ENCODE data around the gene CCAR1. TPM values are rescaled to one million over a fixed set of nuclear protein-coding genes. Genes with fewer than 3 reads are reported as not detected.
A peak's percentile ranks its signal among the peaks of the same experiment; 100 is the strongest.

The CCAR1 gene
- total RNA-seq, 1 experiment from 2014 or later, result 84.4 TPM

- TF ChIP-seq REST (IDR thresholded peaks at IDR 0.05; ENCODE audit: low read depth) (no peak), SRF (IDR thresholded peaks at IDR 0.05; ENCODE audit: low read depth) (no peak), MAX (IDR thresholded peaks at IDR 0.05) (no peak), YY1 (IDR thresholded peaks at IDR 0.05; ENCODE audit: extremely low read depth, insufficient replicate concordance, low read depth, low read length) (no peak), ELF1 (IDR thresholded peaks at IDR 0.05; ENCODE audit: borderline replicate concordance, low read depth) (no peak), CTCF (IDR thresholded peaks at IDR 0.05 in 2 of 3, conservative IDR thresholded peaks at IDR 0.05 in 1 of 3; ENCODE audit: borderline replicate concordance in 1 of 3, insufficient read depth in 1 of 3, low read depth in 2 of 3, low read length in 2 of 3) (no peak), EZH2phosphoT487 (IDR thresholded peaks at IDR 0.05; ENCODE audit: borderline replicate concordance) (no peak), RAD21 (IDR thresholded peaks at IDR 0.05; ENCODE audit: low read depth) (no peak)
Observed at GRCh38 chr10:68800211-68800610, 79.2 kb downstream of the CCAR1 start (continued).

- Histone ChIP-seq H4K20me1 (ENCODE audit: insufficient read depth) (no peaks in the 10 kb centered on the region), H3K4me3 (replicated peaks in 1 of 2; ENCODE audit: low read depth in 1 of 2, low read length in 2 of 2) (no peak overlapping the region), H3K4me1 (ENCODE audit: control insufficient read depth in 1 of 2, insufficient read depth in 2 of 2, low read length in 2 of 2) (peaks cover 11 to 19% of the 10 kb centered on the region in 2 experiments), H3K9me2 (ENCODE audit: insufficient read depth) (no peaks in the 10 kb centered on the region), H3K79me2 (ENCODE audit: insufficient read depth, low read length) (no peaks in the 10 kb centered on the region), H3K36me3 (ENCODE audit: control insufficient read depth in 1 of 2, insufficient read depth in 2 of 2, low read length in 2 of 2) (no peaks in the 10 kb centered on the region), H3K9ac (ENCODE audit: low read length) (peak overlapping the region; percentile 58; the same call in 1 of the 2 replicates), H3K4me2 (ENCODE audit: low read length) (peak overlapping the region; percentile 82), H2AFZ (ENCODE audit: low read depth, low read length, poor library complexity, severe bottlenecking) (no peak overlapping the region), H3K9me3 (ENCODE audit: control insufficient read depth in 1 of 2, insufficient read depth in 1 of 2, low read depth in 1 of 2, low read length in 2 of 2) (no peaks in the 10 kb centered on the region), H3K27me3 (ENCODE audit: insufficient read depth, low read length) (no peaks in the 10 kb centered on the region), H3K27ac (ENCODE audit: low read depth, low read length) (peak overlapping the region; percentile 62)
- DNase-seq (ENCODE audit: low read depth, low spot score), result no peak
- ChIA-PET CTCF (no interaction called here), POLR2A (interaction anchor here (0.6 kb wide), 1 partner anchor 69 kb away, joined by 3 read pairs; no protein-coding TSS in a partner anchor), RAD21 (ENCODE audit: low non-redundant PET in 1 of 2, low total read pairs in 2 of 2, uncharacterized antibody in 2 of 2, unreplicated experiment in 2 of 2) (no interaction called here)
- TSS peak; percentile 77 for BruUV-seq (replicated peaks)
- intact Hi-C loops (cut with micrococcal nuclease), result loop anchor here (5.0 kb wide), 1 partner anchor 318 kb away; the partner anchor contains the start of gene VPS26A
- ATAC-seq, result no peak
- TF ChIP-seq YY1 (IDR thresholded peaks at IDR 0.05; ENCODE audit: extremely low read depth, insufficient replicate concordance, low read depth, low read length) (no peak), POLR2A (IDR thresholded peaks at IDR 0.05; ENCODE audit: borderline replicate concordance, extremely low read depth, insufficient read depth, insufficient read length) (no peak), RAD21 (IDR thresholded peaks at IDR 0.05; ENCODE audit: low read depth) (no peak), EZH2phosphoT487 (IDR thresholded peaks at IDR 0.05; ENCODE audit: borderline replicate concordance) (no peak), SIN3A (IDR thresholded peaks at IDR 0.05; ENCODE audit: low read depth) (no peak), FOSL1 (IDR thresholded peaks at IDR 0.05; ENCODE audit: low read depth) (no peak), ZFX (IDR thresholded peaks at IDR 0.05) (no peak), SP1 (IDR thresholded peaks at IDR 0.05; ENCODE audit: low read depth) (no peak), ZBTB33 (IDR thresholded peaks at IDR 0.05; ENCODE audit: extremely low read depth, insufficient replicate concordance, low read length) (no peak)
Observed at GRCh38 chr10:68804692-68805091, 83.7 kb downstream of the CCAR1 start.
